HUES64 (cell line): ENCODE data around the gene DNAJC17.

ENCODE experiments used
- H3K27ac ChIP-seq: 2 replicates; pipeline ENCODE4 v1.7.0; 2013; ENCODE audit warnings: low read depth, low read length, inconsistent platforms
- H3K27me3 ChIP-seq: 2 replicates; pipeline ENCODE4 v1.6.1; 2013; ENCODE audit warnings: mild to moderate bottlenecking, low read length; ENCODE audit not compliant: insufficient read depth
- H3K36me3 ChIP-seq: 2 replicates; pipeline ENCODE4 v1.6.1; 2013; ENCODE audit warnings: mild to moderate bottlenecking, low read length; ENCODE audit not compliant: insufficient read depth
- H3K4me1 ChIP-seq: 2 replicates; pipeline ENCODE4 v1.6.1; 2013; ENCODE audit warnings: mild to moderate bottlenecking, low read length, moderate library complexity; ENCODE audit not compliant: insufficient read depth
- H3K4me3 ChIP-seq: 2 replicates; pipeline ENCODE4 v1.5.1; 2013; ENCODE audit warnings: mild to moderate bottlenecking, low read length, moderate library complexity
- H3K9ac ChIP-seq: 2 replicates; pipeline ENCODE4 v1.6.1; 2013; ENCODE audit warnings: mild to moderate bottlenecking, low read depth, low read length
- H3K9me3 ChIP-seq: 2 replicates; pipeline ENCODE4 v1.6.1; 2013; ENCODE audit warnings: low read depth, low read length; ENCODE audit not compliant: insufficient read depth
- WGBS: fragments of 150-250, 120-280 bp; methylation state at CpG from one replicate; pipeline ENCODE4 v1.1.7; 2013; ENCODE audit warnings: missing lambda C conversion rate; 5-methylcytosine and 5-hydroxymethylcytosine counted together

The DNAJC17 gene

GRCh38 chr15:40747685-40748631, 59.3 kb downstream of the DNAJC17 start:
- 90% methylated on average over 7 of the region's 7 CpGs for WGBS
- Histone ChIP-seq H3K4me3 (no peak overlapping the region), H3K27me3 (no peaks in the 10 kb centered on the region), H3K9me3 (no peaks in the 10 kb centered on the region), H3K9ac (no peak overlapping the region), H3K4me1 (no peaks in the 10 kb centered on the region), H3K36me3 (peaks cover 45% of the 10 kb centered on the region), H3K27ac (no peak overlapping the region)

GRCh38 chr15:40746916-40747418, 60.3 kb downstream of the DNAJC17 start:
- Histone ChIP-seq H3K36me3 (peaks cover 51% of the 10 kb centered on the region), H3K4me1 (no peaks in the 10 kb centered on the region), H3K27me3 (no peaks in the 10 kb centered on the region), H3K9me3 (no peaks in the 10 kb centered on the region), H3K9ac (no peak overlapping the region), H3K4me3 (no peak overlapping the region), H3K27ac (no peak overlapping the region)
- 83% methylated on average over 3 of the region's 3 CpGs for WGBS

DNA sequence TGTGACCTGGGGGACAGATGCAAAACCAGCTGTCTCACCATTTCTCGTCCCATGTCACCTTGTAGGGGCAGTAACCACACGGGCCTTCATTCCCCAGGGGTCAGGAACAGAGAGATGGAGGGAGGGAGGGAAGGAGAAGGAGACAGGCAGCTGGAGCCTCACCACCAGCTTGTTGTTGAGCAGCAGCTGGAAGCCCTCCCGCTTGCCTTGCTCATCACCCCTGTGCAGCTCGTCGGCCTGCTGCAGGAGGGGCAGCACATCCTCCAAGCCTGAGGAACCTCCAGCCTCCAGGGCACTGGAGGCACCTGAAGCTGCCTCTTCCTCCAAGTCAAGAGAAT, 62.5 kb downstream of the DNAJC17 start:
- 85% methylated on average over 5 of the region's 5 CpGs for WGBS
- H3K4me1 ChIP-seq, result no peaks in the 10 kb centered on the region
- H3K27ac ChIP-seq, result no peak overlapping the region
- H3K9me3 ChIP-seq, result no peaks in the 10 kb centered on the region
- no peak overlapping the region for H3K4me3 ChIP-seq
- H3K36me3 ChIP-seq, result peaks cover 40% of the 10 kb centered on the region
- H3K9ac ChIP-seq, result no peak overlapping the region
- no peaks in the 10 kb centered on the region for H3K27me3 ChIP-seq

DNA sequence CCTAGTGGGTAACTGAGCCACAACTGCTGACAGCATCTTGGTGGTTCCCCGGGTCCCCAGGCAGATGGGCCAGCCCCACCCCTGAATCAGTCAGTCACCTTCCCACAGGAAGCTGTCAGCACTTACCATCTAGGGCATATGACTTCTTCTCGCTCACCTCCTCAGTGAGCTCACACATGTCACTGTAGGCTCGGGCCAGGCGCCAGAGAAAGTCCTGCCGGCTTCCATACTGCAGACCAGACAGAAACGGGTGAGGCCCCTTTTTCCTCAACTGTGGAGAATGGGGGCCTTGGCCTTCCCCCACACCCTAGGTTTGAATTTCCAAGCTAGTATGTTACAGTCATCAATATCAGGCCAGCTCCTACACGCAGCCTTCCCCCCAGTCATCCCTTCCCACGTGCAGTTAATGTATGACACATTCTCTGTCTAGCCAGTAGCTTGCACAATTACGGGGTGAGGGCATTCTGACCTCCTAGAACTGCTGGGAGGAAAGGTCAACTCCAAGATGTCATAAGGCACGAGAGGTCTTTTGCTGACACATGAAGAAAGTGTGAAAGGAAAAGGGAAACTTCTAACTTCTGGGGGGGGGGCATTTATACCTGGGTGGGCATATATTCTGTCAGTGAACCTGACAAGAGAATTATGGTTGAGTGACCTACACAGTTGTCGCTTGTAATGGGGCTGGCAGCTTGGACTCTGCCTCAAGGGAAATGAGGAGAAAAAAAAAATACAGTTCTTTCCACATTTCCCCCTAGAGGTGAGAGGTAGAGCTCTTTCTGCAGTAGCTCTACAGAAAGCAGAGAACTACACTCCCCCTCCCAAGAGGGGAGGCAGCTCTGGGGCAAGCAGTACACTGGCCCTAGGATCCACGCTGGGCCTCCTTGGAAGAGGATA, 63.1 kb downstream of the DNAJC17 start:
- Histone ChIP-seq H3K4me3 (no peak overlapping the region), H3K27ac (no peak overlapping the region), H3K27me3 (no peaks in the 10 kb centered on the region), H3K4me1 (peaks cover 6% of the 10 kb centered on the region), H3K36me3 (peaks cover 37% of the 10 kb centered on the region), H3K9ac (no peak overlapping the region), H3K9me3 (no peaks in the 10 kb centered on the region)
- WGBS, result 92% methylated on average over 12 of the region's 12 CpGs

DNA sequence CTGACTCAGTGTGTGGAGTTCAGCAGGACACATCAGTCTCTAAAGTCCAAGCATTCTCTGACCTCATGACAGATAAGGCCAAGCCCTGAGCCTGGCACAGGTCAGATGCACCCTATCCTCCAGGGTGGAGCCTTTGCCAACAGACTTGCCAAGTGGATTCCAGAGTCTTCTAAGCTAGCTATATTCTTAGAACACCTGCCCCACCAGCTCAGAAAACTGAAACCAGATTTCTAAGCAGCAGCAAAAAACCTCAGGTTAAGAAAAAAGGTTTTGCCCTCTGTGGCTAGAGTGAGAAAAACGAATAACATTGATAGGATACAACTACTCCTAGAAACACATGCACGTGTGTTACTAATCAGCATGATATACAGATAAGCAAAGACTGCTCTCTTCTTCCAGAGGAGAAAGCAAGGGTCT, 63.8 kb downstream of the DNAJC17 start:
- Histone ChIP-seq H3K9ac (no peak overlapping the region), H3K4me1 (peaks cover 13% of the 10 kb centered on the region), H3K27ac (no peak overlapping the region), H3K36me3 (peaks cover 41% of the 10 kb centered on the region), H3K4me3 (no peak overlapping the region), H3K27me3 (no peaks in the 10 kb centered on the region), H3K9me3 (no peaks in the 10 kb centered on the region)
- WGBS, result 100% methylated on average over 2 of the region's 2 CpGs

DNA sequence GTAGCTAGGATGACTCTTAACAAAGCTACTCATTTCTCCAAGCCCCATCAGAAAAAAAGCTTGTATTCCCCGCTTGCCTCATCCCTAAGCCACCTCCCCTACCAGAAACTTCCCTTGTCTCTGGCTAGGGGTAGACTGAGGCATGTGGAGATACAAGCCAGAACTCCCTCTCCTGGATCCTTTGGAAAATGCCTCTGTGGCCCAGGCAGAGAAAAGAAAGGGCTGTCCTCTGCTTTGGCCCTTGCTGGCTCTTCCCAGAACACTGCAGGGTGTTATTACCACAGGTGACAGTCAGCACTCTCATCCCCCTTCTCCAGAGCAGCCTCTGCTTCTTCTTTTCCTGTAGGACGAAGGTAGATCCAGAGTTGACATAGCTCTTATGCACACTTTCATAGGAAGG, 67.4 kb downstream of the DNAJC17 start:
- Histone ChIP-seq H3K36me3 (peaks cover 73% of the 10 kb centered on the region), H3K4me3 (no peak overlapping the region), H3K4me1 (peaks cover 22% of the 10 kb centered on the region), H3K27ac (peak overlapping the region; percentile 65; the same call in 1 of the 2 replicates), H3K9ac (0 out of 2 replicates have a peak overlapping the region, but pooled peaks have one; percentile 15), H3K9me3 (no peaks in the 10 kb centered on the region), H3K27me3 (no peaks in the 10 kb centered on the region)
- 100% methylated on average over 1 of the region's 2 CpGs for WGBS

DNA sequence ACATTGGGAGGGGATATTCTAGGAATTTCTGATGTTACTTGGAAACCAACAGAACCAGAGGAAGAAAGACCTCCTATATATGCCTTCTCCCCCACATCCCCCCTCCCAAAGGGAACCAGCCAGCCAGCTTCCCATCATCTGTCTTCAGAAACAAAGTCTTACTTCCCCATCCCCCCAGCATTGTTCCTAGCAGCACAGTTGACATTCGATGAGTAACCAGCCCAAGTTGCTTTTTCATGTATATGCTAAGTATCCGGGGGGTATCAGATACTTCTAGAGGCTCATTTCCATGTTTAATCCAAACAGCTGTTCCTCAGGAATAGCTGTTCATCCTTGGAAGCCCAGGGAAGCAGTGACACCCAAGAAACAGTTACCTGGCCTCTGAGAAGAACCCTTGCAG, 68.2 kb downstream of the DNAJC17 start:
- no peaks in the 10 kb centered on the region for H3K27me3 ChIP-seq
- no peaks in the 10 kb centered on the region for H3K9me3 ChIP-seq

GRCh38 chr15:40737048-40737447, 70.2 kb downstream of the DNAJC17 start:
- Histone ChIP-seq H3K27me3 (no peaks in the 10 kb centered on the region), H3K9me3 (no peaks in the 10 kb centered on the region), H3K4me3 (no peak overlapping the region), H3K36me3 (peaks cover 71% of the 10 kb centered on the region), H3K4me1 (peaks cover 22% of the 10 kb centered on the region), H3K27ac (no peak overlapping the region), H3K9ac (no peak overlapping the region)
- WGBS, result 93% methylated on average over 3 of the region's 3 CpGs

More for the DNA sequence above, 68.2 kb downstream of the DNAJC17 start:
- Histone ChIP-seq H3K27ac (peak overlapping the region; percentile 69; the same call in 1 of the 2 replicates), H3K36me3 (peaks cover 73% of the 10 kb centered on the region), H3K9ac (0 out of 2 replicates have a peak overlapping the region, but pooled peaks have one; percentile 15), H3K4me3 (no peak overlapping the region), H3K4me1 (peaks cover 22% of the 10 kb centered on the region)
- WGBS, result 23% methylated on average over 2 of the region's 2 CpGs

DNA sequence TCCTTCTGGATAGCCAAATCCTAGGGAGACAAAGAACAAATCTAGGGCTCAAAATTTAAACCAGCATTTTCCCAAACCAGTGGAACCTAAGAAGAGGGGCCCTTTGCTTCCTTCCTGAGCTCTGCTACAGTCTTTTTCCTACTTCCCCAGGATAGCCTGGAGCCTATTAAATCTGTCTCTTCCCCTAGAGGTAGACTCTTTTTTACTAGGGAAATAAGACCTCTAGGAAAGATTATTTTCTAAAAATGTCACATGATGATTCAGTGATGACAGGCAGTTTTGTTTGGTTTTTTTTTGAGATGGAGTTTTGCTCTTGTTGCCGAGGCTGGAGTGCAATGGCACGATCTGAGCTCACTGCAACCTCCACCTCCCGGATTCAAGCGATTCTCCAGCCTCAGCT, 70.7 kb downstream of the DNAJC17 start:
- H3K36me3 ChIP-seq, result peaks cover 75% of the 10 kb centered on the region
- no peaks in the 10 kb centered on the region for H3K27me3 ChIP-seq
- no peak overlapping the region for H3K4me3 ChIP-seq
- WGBS, result 96% methylated on average over 4 of the region's 4 CpGs
- H3K9me3 ChIP-seq, result no peaks in the 10 kb centered on the region
- no peak overlapping the region for H3K9ac ChIP-seq
- peaks cover 22% of the 10 kb centered on the region for H3K4me1 ChIP-seq
- no peak overlapping the region for H3K27ac ChIP-seq

DNA sequence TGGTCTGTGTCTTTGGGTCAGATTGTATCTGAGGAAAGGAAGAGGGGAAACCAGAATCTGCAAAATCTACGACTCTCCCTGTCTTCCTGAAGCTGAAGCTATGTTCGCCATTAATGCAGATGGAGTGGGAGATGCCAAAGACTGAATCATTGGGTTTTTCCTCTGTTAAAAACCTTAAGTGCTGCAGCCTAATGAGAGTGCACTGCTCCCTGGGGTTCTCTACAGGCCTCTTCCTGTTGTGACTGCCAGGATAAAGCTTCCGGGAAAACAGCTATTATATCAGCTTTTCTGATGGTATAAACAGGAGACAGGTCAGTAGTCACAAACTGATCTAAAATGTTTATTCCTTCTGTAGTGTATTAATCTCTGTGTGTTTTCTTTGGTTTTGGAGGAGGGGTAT, 76.2 kb downstream of the DNAJC17 start:
- no peaks in the 10 kb centered on the region for H3K4me1 ChIP-seq
- peaks cover 74% of the 10 kb centered on the region for H3K36me3 ChIP-seq
- H3K9ac ChIP-seq, result no peak overlapping the region
- no peaks in the 10 kb centered on the region for H3K9me3 ChIP-seq
- H3K27ac ChIP-seq, result peak overlapping the region; percentile 60; the same call in 1 of the 2 replicates
- H3K4me3 ChIP-seq, result no peak overlapping the region
- 87% methylated on average over 3 of the region's 3 CpGs for WGBS
- no peaks in the 10 kb centered on the region for H3K27me3 ChIP-seq

DNA sequence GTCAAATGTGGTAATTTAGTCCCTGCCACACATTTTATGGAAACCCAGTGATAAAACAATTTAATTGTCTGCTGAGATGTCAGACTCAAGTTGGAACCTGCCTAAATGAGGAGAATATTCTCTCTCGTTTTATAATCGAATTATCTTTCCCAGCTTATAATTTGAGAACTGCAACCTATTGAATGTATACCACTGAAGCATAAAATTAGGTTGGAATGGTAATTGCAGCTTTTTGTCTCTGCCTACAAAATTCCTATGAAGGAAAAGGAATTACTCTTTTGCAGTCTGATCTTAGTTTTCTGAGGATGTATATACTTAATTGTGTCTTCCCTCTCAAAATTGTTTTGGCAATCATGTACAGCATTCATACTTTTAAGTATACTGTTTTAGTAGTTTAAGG, 83.4 kb downstream of the DNAJC17 start:
- no peak overlapping the region for H3K9ac ChIP-seq
- H3K9me3 ChIP-seq, result no peaks in the 10 kb centered on the region
- H3K4me1 ChIP-seq, result no peaks in the 10 kb centered on the region
- no peak overlapping the region for H3K4me3 ChIP-seq
- H3K36me3 ChIP-seq, result peaks cover 55% of the 10 kb centered on the region
- H3K27ac ChIP-seq, result no peak overlapping the region
- no peaks in the 10 kb centered on the region for H3K27me3 ChIP-seq
- WGBS, result 100% methylated on average over 2 of the region's 2 CpGs
